Measurements from ENCODE around the gene GULP1.

GULP1 gene

GRCh38 chr2:188444106-188444835 lies 152.6 kb downstream of the GULP1 start:
- Histone ChIP-seq H3K9me2 (replicated peaks; ENCODE audit: control insufficient read depth, low read length) (no peaks in the 10 kb centered on the region), H3K4me2 (ENCODE audit: low read length) (no peak overlapping the region), H3K9me3 (ENCODE audit: control insufficient read depth, insufficient read depth, low read length) (no peaks in the 10 kb centered on the region), H3F3A (ENCODE audit: control insufficient read depth, insufficient read depth) (no peaks in the 10 kb centered on the region), H3K27me3 (ENCODE audit: control insufficient read depth, low read length) (no peaks in the 10 kb centered on the region), H3K4me1 (ENCODE audit: control insufficient read depth, low read length) (no peaks in the 10 kb centered on the region), H3K4me3 (ENCODE audit: low read length) (no peak overlapping the region), H3K27ac (ENCODE audit: low read depth, low read length) (no peak overlapping the region), H4K20me1 (ENCODE audit: control insufficient read depth, insufficient read depth, low read depth, low read length) (no peaks in the 10 kb centered on the region), H3K79me2 (ENCODE audit: control insufficient read depth, low read length) (no peaks in the 10 kb centered on the region), H3K36me3 (ENCODE audit: control insufficient read depth, low read length) (no peaks in the 10 kb centered on the region)
- TF ChIP-seq CTCF (IDR thresholded peaks at IDR 0.05; ENCODE audit: low read depth, low read length, poor library complexity, severe bottlenecking): no peak

GRCh38 chr2:188449561-188449960 lies 157.9 kb downstream of the GULP1 start:
- H3K9me3 ChIP-seq (ENCODE audit: control insufficient read depth, insufficient read depth, low read length): no peaks in the 10 kb centered on the region
- no peak overlapping the region for H3K4me2 ChIP-seq (ENCODE audit: low read length)
- H3K4me1 ChIP-seq (ENCODE audit: control insufficient read depth, low read length): no peaks in the 10 kb centered on the region
- no peaks in the 10 kb centered on the region for H3F3A ChIP-seq (ENCODE audit: control insufficient read depth, insufficient read depth)
- no peak overlapping the region for H3K27ac ChIP-seq (ENCODE audit: low read depth, low read length)
- H3K4me3 ChIP-seq (ENCODE audit: low read length): no peak overlapping the region
- TF ChIP-seq EZH2phosphoT487 (IDR thresholded peaks at IDR 0.05; ENCODE audit: borderline replicate concordance, low read length) (no peak), CTCF (IDR thresholded peaks at IDR 0.05; ENCODE audit: low read depth, low read length, poor library complexity, severe bottlenecking) (no peak)
- no peaks in the 10 kb centered on the region for H3K36me3 ChIP-seq (ENCODE audit: control insufficient read depth, low read length)
- no peaks in the 10 kb centered on the region for H3K79me2 ChIP-seq (ENCODE audit: control insufficient read depth, low read length)
- no peaks in the 10 kb centered on the region for H4K20me1 ChIP-seq (ENCODE audit: control insufficient read depth, insufficient read depth, low read depth, low read length)
- H3K9me2 ChIP-seq (replicated peaks; ENCODE audit: control insufficient read depth, low read length): no peaks in the 10 kb centered on the region
- no peaks in the 10 kb centered on the region for H3K27me3 ChIP-seq (ENCODE audit: control insufficient read depth, low read length)

- no peak overlapping the region for H3K4me2 ChIP-seq (ENCODE audit: low read length)
- H3K9me3 ChIP-seq (ENCODE audit: control insufficient read depth, insufficient read depth, low read length): no peaks in the 10 kb centered on the region
- H3K36me3 ChIP-seq (ENCODE audit: control insufficient read depth, low read length): no peaks in the 10 kb centered on the region
- TF ChIP-seq CTCF (IDR thresholded peaks at IDR 0.05; ENCODE audit: low read depth, low read length, poor library complexity, severe bottlenecking) (no peak), EZH2phosphoT487 (IDR thresholded peaks at IDR 0.05; ENCODE audit: borderline replicate concordance, low read length) (no peak)
- no peaks in the 10 kb centered on the region for H3K27me3 ChIP-seq (ENCODE audit: control insufficient read depth, low read length)
- no peaks in the 10 kb centered on the region for H3K9me2 ChIP-seq (replicated peaks; ENCODE audit: control insufficient read depth, low read length)
- no peaks in the 10 kb centered on the region for H3F3A ChIP-seq (ENCODE audit: control insufficient read depth, insufficient read depth)
- H3K4me3 ChIP-seq (ENCODE audit: low read length): no peak overlapping the region
- H3K79me2 ChIP-seq (ENCODE audit: control insufficient read depth, low read length): no peaks in the 10 kb centered on the region
- H3K4me1 ChIP-seq (ENCODE audit: control insufficient read depth, low read length): no peaks in the 10 kb centered on the region
- H3K27ac ChIP-seq (ENCODE audit: low read depth, low read length): no peak overlapping the region
- no peaks in the 10 kb centered on the region for H4K20me1 ChIP-seq (ENCODE audit: control insufficient read depth, insufficient read depth, low read depth, low read length)
Measured at GRCh38 chr2:188449971-188450370, 158.3 kb downstream of the GULP1 start.
